ENCODE results near the gene HHATL.

The HHATL gene

GRCh38 chr3:42712688-42713372 lies 10.2 kb upstream of the HHATL start:
- no peak for DNase-seq (ENCODE audit: low spot score)

DNA sequence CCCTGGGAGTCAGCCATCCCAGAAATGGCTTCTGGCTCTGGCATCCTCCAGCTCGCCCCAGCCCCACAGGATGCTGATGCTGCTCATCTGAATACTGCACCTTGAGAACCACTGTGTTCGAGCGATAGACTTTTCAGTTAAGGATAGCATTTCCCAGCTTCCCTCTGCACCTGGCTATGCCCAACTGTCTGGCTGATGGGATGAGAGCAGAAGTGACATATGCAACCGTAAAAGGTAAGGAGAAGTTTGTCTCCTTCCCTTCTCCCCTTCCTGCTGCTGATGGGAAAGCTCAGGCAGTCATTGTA lies 9.7 kb upstream of the HHATL start:
- no peak for DNase-seq (ENCODE audit: low spot score)

DNA sequence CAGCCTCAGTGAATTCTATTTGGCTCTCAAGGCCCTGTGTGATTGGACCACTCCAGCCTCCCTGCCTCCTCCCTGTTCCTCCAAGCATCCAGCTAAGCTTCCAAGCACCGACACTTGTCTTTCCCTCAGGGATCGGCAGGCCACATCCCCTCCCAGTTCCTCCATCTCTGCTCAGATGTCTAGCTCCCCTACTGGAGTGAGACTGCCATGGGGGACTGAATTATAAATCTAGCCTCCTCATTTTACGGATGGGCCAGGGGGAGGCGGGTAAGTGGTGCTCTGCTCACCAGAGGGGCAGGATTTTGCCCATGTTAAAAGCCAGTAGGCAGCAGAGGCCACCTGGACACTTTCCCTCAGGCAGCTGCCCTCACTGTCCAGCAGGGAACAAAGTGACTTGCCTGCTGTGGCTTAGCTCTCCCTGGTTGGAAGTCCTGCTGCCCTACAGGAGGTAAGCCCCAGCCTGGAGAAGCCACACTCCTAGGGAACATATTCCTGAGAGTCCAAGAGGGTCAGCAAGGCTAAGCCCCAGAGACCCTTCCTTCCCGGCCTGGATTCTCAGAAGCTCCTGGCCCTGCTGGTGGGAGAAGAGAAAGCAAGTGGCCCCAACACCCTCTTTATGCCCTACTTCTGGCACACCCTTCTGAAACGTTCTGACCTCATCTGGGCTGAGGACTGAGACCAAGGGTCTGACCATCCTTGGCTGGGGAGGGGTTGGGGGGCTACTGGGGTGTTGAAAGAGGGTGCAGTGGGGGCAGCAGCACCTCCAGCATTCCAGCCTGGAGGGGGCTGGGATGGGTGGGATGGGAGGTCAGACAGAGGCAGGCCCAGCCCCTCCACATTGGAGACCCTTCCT lies 9.1 kb upstream of the HHATL start:
- no peak for DNase-seq (ENCODE audit: low spot score)

DNA sequence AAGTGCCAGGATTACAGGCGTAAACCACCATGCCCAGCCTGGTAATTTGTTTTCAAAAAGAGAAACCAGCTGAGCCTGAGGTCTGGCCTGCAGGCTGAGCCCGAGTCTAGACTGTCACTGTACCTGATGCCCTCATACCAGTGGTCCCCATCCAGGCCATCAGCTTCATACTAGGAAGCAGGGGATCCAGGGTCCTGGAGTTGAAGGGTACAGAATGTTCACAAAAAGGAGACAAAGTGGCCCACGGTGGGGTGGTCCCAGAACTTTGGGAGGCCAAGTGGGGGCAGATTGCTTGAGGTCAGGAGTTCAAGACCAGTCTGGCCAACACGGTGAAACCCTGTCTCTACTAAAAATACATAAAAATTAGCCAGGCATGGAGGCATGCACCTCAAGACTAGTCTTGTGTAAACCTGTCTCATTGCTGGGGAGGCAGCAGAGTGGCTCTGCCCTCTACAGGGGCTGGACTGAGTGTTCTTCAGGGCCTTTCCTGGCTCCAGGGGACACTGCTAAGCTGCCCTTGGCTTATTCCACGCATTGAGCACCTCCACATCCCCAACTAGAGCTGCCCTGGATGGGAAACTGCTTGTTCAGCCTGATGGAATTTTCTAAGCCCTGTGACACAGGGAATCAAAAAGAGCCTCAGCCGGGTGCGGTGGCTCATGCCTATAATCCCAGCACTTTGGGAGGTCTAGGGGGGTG lies 7.9 kb upstream of the HHATL start:
- no peak for DNase-seq (ENCODE audit: low spot score)

- no peak for DNase-seq (ENCODE audit: low spot score)
Observed at GRCh38 chr3:42709621-42710020, 7.0 kb upstream of the HHATL start.

DNA sequence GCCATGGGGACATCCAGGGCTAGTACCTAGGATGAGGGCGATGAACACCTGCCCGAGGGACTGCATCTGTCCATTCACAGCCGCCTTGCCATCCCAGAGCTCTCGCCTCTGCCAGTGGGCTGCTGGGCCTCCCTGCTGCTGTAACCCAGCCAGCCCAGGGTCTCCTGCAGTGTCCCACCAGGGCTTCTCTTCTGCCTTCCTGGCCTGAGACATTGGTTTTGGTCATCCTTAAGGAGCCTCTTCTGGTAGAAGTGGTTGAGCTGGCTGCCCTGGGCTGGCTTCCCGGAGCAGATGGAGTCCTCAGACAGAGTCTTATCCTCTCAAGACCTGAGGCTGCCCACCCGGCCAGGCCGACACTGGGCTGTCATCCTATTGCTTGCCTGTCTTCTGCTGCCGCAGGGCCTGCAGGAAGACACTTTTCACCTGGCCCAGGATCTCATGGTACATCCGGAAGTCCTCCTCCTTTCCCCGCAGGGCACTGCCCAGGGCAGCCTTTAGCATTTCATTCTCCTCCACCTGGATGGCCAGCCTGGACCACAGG lies 6.1 kb upstream of the HHATL start:
- no peak for DNase-seq (ENCODE audit: low spot score)

- DNase-seq (ENCODE audit: low spot score): no peak
Observed at GRCh38 chr3:42707620-42708355, 5.2 kb upstream of the HHATL start.

DNA sequence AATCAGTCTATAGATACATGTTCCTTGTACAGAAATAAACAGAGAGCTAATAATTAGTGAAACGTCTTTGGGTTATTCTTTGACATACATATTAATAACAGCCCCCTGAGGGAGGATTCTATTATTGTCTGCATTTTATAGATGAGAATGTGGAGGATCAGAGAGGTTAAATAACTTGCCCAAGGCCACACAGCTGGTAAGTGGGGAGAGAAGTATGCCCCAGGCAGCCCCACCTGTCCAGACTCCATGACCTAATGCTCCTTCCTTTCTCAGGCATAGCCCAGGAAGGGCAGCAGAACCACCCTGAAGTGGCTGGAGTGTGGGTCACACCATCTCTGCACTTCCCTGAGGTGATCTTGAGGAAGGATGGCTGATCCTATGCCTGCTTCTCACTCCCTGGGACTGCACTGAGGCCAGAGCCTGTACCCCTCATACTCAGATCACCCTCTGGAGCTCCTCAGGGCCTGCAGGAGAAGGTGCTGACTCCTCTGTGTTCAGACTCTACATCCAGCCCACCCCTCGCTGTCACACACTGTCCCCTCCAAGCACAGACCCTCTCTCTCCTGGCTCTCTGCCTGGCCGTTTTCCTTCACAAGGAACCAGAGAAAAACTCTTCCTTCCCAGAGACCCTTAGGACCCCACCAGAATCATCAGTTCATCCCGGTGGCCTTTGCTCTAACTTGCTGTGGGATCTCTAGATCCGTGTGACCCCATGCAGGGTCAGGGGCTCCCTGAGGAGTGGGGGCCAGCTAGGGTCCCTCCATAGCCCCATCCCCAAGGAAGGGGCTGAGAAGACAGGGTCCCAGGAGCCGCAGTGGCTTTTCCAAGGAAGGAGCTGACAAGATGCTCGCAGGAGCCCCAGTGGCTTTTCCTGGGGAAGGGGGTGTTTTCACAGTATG lies 4.4 kb upstream of the HHATL start:
- DNase-seq (ENCODE audit: low spot score): no peak

- DNase-seq (ENCODE audit: low spot score): no peak
Observed at GRCh38 chr3:42705962-42706585, 3.5 kb upstream of the HHATL start.

DNA sequence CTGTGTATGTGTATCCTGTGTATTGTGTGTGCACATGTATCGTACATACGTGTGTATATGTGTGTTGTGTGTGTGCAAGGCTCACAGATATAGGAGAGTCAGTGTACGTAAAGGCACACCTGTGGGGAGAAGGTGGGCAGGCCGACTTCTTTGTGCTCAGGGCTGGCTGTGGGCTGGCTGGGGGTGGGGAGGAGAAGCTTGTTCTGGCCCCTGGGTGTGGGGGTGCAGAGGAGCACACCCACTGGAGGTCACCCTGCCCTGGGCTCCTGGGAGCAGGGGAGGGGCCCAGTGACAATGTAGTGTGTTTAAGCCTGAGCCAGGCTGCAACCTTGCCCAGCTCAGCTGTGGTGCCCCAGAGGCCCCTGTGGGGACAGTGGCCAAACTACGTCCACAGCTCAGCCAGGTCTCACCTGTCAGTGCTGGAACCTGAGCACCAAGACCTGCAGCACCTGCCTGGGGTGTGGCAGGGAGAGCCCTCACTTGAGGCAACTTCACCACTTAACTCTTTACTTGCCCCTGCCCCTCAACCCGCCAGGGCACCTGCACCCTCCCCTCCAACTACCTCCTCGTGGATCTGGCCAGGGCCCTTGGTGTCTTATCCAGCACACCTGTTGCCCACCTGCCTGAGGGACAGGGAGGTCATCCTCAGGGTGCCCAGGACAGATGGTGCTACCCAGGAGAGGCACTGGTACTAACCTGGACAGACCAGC lies 2.6 kb upstream of the HHATL start:
- DNase-seq (ENCODE audit: low spot score): no peak

DNA sequence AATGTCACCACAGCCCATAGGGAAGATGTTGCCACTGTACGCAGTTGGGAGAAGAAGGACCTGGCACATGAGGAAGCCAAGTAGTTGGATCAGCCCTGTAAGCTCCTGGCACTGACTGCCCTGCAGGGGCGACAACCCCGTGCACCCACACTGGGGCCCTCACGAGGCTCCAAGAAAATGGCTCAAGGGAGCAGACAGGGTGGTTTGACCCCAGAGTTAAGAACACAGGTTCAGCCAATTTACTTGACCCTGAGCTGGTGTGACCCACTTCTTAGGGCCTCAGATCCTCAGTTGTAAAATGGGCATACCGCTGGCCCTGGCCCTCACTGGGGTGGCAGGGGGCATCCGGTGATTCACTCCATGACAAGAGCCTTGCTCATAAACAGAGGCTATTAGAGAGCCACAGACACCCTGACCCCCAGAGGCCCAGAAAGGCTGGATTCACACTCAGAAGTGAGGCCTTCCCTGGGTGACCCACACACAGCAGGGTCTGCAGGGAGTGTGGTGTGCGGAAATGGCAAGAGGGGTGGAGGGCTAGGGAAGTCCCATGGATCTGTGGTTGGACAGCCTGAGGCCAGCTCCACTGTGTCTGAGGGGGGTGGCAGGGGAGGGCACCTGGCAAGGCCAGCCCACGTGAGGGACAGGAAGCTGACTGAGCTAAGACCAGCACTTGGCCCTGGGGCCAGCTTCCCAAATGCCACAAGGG lies 1.7 kb upstream of the HHATL start:
- DNase-seq (ENCODE audit: low spot score): no peak

GRCh38 chr3:42703695-42704025 lies 1.1 kb upstream of the HHATL start:
- DNase-seq (ENCODE audit: low spot score): no peak

GRCh38 chr3:42702982-42703694 lies 540 bp upstream of the HHATL start:
- no peak for DNase-seq (ENCODE audit: low spot score)

- peak; percentile 90 for DNase-seq (ENCODE audit: low spot score)
Observed at GRCh38 chr3:42701371-42702065, 1.1 kb downstream of the HHATL start.

DNA sequence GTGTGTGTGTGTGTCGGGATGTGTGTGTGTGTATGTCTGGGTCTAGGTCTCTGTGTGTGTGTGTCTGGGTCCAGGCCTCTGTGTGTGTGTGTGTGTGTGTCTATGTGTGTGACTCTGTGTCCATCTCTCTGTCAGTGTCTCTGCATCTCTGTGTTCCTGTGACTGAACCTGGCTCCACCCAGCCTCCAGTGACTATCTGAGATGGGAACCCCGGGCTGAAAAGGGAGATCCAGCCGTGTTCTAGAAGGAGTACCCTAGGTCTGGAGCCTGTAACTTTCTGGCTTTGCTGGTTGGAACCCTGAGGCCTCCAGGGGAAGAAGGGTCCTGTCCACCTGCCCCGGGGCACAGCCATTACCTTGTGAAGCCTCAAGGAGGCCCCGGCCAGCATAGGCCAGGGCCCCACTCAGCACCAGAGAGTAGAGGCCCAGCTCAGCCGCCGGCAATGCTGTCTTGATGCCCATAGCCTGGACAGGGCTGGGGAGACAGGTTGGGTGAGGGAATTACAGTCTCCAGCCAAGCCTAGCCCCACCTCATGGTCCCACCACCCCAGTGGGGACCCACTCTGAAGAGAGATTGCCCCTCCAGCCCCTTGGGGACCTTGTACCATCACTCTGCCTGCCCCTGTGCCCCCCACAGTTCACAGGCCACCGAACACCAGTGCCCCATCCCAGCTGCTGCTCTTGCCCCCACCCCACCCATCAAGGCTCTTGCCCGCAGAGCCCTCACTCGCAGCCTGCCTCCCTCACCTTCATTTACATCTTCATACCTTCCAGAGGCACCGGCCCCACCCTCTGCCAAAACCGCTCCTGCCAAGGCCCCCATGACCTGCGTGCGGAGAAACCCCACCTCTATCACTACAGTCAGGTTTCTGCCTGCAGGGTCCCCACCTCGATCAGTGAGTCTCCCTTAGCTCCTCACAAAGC lies 2.0 kb downstream of the HHATL start:
- no peak for DNase-seq (ENCODE audit: low spot score)

GRCh38 chr3:42699511-42699971 lies 3.1 kb downstream of the HHATL start:
- no peak for DNase-seq (ENCODE audit: low spot score)

DNA sequence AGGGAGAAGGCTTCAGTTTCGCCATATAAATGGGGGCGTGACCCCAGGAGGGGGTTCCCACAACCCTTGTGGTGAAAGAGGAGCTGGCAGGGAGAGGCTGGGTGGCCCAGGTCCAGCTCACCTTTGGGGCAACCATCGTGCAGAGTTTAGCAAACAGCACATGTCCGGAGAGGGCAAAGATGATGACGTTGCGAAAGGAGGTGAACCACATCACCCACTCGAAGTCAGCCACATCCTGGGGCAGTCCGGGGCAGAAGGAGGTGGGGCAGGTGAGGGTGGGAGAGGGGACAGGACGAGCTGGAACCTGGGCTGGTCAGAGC lies 3.7 kb downstream of the HHATL start:
- DNase-seq (ENCODE audit: low spot score): no peak
